ENCODE results near the gene MRPL54. TPM values are rescaled to one million over a fixed set of nuclear protein-coding genes. Genes with fewer than 3 reads are reported as not detected.

The MRPL54 gene
- polyA plus RNA-seq, 1 donor (not counting 4 experiments of a cell fraction or from before 2014, with no cell fraction given): 27.0 TPM

DNA sequence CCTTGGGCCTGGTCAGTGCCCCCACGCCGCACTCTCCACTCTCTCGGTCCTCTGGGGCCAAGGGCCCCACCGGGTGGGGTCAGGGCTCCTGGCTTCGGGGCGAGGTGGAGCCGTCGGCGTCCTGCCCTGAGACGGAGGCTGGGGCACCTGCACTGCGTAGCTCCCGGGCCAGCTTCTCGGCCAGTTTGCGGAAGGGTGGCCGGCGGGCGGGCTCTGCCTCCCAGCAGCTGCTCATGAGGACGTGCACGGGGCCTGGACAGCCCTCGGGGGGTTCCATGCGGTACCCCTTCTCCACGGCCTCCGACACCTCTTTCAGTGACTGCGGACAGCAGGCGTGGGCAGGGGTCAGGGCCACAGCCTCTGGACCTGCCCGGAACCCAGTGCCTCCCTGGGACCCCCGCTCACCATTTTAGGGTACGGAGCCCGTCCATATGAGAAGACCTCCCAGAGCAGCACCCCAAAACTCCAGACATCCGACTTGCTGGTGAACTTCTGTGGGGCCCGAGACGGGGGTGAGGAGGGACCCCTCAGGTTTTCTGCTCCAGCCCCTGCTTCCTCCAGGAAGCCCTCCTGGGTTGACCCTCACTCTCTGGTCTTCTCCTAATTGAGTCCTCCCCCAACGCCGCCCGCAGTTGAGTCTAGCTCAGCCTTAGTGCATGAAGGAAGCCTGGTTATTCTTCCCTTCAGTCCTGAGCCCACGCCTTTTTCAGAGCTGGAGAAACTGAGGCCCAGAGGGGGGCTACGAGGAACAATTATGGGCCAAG is 15.8 kb downstream of the MRPL54 start:
- H4K20me1 ChIP-seq (ENCODE audit: control insufficient read depth, extremely low read depth, insufficient read depth, low read length): no peaks in the 10 kb centered on the region
- H3K36me3 ChIP-seq (ENCODE audit: control insufficient read depth in 2 of 2, extremely low read depth in 1 of 2, insufficient read depth in 2 of 2, low read length in 2 of 2): no peaks in the 10 kb centered on the region
- H3K79me2 ChIP-seq (ENCODE audit: control insufficient read depth, insufficient read depth, low read length): no peaks in the 10 kb centered on the region
- FAIRE-seq (no peak), DNase-seq (ENCODE audit: low read depth, low spot score) (no peak)
- H3K4me1 ChIP-seq (ENCODE audit: control insufficient read depth, extremely low read depth, insufficient read depth, low read length): no peaks in the 10 kb centered on the region
- no peaks in the 10 kb centered on the region for H3K27me3 ChIP-seq (ENCODE audit: control insufficient read depth, extremely low read depth, insufficient read depth, low read length)
- H3K9me1 ChIP-seq (ENCODE audit: control insufficient read depth, extremely low read depth, insufficient read depth, low read length): no peaks in the 10 kb centered on the region
- H3K27ac ChIP-seq (ENCODE audit: control insufficient read depth, insufficient read depth, low read length): no peak overlapping the region
- TF ChIP-seq EZH2 (IDR thresholded peaks at IDR 0.05; ENCODE audit: low read length): no peak
- TF ChIP-seq, protein P1, sequence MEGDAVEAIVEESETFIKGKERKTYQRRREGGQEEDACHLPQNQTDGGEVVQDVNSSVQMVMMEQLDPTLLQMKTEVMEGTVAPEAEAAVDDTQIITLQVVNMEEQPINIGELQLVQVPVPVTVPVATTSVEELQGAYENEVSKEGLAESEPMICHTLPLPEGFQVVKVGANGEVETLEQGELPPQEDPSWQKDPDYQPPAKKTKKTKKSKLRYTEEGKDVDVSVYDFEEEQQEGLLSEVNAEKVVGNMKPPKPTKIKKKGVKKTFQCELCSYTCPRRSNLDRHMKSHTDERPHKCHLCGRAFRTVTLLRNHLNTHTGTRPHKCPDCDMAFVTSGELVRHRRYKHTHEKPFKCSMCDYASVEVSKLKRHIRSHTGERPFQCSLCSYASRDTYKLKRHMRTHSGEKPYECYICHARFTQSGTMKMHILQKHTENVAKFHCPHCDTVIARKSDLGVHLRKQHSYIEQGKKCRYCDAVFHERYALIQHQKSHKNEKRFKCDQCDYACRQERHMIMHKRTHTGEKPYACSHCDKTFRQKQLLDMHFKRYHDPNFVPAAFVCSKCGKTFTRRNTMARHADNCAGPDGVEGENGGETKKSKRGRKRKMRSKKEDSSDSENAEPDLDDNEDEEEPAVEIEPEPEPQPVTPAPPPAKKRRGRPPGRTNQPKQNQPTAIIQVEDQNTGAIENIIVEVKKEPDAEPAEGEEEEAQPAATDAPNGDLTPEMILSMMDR (optimal IDR thresholded peaks at IDR 0.05 in 1 of 3, IDR thresholded peaks at IDR 0.05 in 1 of 3, conservative IDR thresholded peaks at IDR 0.05 in 1 of 3; ENCODE audit: extremely low read depth in 1 of 3, insufficient read depth in 2 of 3, low read length in 3 of 3): no peak
- H3K4me2 ChIP-seq (ENCODE audit: control insufficient read depth, extremely low read depth, insufficient read depth, low read depth, low read length): no peak overlapping the region
- no peak overlapping the region for H2AFZ ChIP-seq (ENCODE audit: control insufficient read depth, low read length)
- peaks cover 6% of the 10 kb centered on the region for H3K9me3 ChIP-seq (ENCODE audit: control insufficient read depth, low read depth, low read length)
- no peak overlapping the region for H3K9ac ChIP-seq (ENCODE audit: control insufficient read depth, extremely low read depth, insufficient read depth, low read length)
- dilution Hi-C loops (cut with MboI; ENCODE audit: extremely low pct_ligation_motif_present, low sequenced_read_pairs): no loop called here
- no peak overlapping the region for H3K4me3 ChIP-seq (ENCODE audit: control insufficient read depth in 2 of 3, extremely low read depth in 1 of 3, insufficient read depth in 2 of 3, low read depth in 1 of 3, low read length in 3 of 3)

- H3K27me3 ChIP-seq (ENCODE audit: control insufficient read depth, extremely low read depth, insufficient read depth, low read length): peaks cover 4% of the 10 kb centered on the region
- DNase-seq (ENCODE audit: low read depth, low spot score) (no peak), FAIRE-seq (no peak)
- H3K36me3 ChIP-seq (ENCODE audit: control insufficient read depth in 2 of 2, extremely low read depth in 1 of 2, insufficient read depth in 2 of 2, low read length in 2 of 2): no peaks in the 10 kb centered on the region
- no peaks in the 10 kb centered on the region for H3K4me1 ChIP-seq (ENCODE audit: control insufficient read depth, extremely low read depth, insufficient read depth, low read length)
- dilution Hi-C loops (cut with MboI; ENCODE audit: extremely low pct_ligation_motif_present, low sequenced_read_pairs): no loop called here
- no peak for TF ChIP-seq EZH2 (IDR thresholded peaks at IDR 0.05; ENCODE audit: low read length)
- TF ChIP-seq, protein P1 (optimal IDR thresholded peaks at IDR 0.05 in 1 of 3, IDR thresholded peaks at IDR 0.05 in 1 of 3, conservative IDR thresholded peaks at IDR 0.05 in 1 of 3; ENCODE audit: extremely low read depth in 1 of 3, insufficient read depth in 2 of 3, low read length in 3 of 3): no peak
- H3K27ac ChIP-seq (ENCODE audit: control insufficient read depth, insufficient read depth, low read length): no peak overlapping the region
- H4K20me1 ChIP-seq (ENCODE audit: control insufficient read depth, extremely low read depth, insufficient read depth, low read length): no peaks in the 10 kb centered on the region
- no peak overlapping the region for H3K9ac ChIP-seq (ENCODE audit: control insufficient read depth, extremely low read depth, insufficient read depth, low read length)
- peaks cover 6% of the 10 kb centered on the region for H3K9me3 ChIP-seq (ENCODE audit: control insufficient read depth, low read depth, low read length)
- no peaks in the 10 kb centered on the region for H3K9me1 ChIP-seq (ENCODE audit: control insufficient read depth, extremely low read depth, insufficient read depth, low read length)
- H3K79me2 ChIP-seq (ENCODE audit: control insufficient read depth, insufficient read depth, low read length): no peaks in the 10 kb centered on the region
- no peak overlapping the region for H3K4me2 ChIP-seq (ENCODE audit: control insufficient read depth, extremely low read depth, insufficient read depth, low read depth, low read length)
- no peak overlapping the region for H2AFZ ChIP-seq (ENCODE audit: control insufficient read depth, low read length)
- H3K4me3 ChIP-seq (ENCODE audit: control insufficient read depth in 2 of 3, extremely low read depth in 1 of 3, insufficient read depth in 2 of 3, low read depth in 1 of 3, low read length in 3 of 3): no peak overlapping the region
Measured at GRCh38 chr19:3778899-3779723, 16.6 kb downstream of the MRPL54 start.

All from keratinocyte (primary cell).